Neuron (in vitro differentiated cells): Measurements from ENCODE around the gene RBFOX2.

ENCODE experiments used
- H2AFZ ChIP-seq: one replicate; pipeline ENCODE4 v1.6.1; 2013; ENCODE audit warnings: low read depth, mild to moderate bottlenecking, inconsistent platforms, low read length, moderate library complexity
- H3K27me3 ChIP-seq: one replicate; pipeline ENCODE4 v1.6.1; 2013; ENCODE audit warnings: low read length; ENCODE audit not compliant: insufficient read depth
- H3K36me3 ChIP-seq: one replicate; pipeline ENCODE4 v1.6.1; 2013; ENCODE audit warnings: low read length; ENCODE audit not compliant: insufficient read depth
- H3K4me1 ChIP-seq: one replicate; pipeline ENCODE4 v1.6.1; 2013; ENCODE audit warnings: low read length; ENCODE audit not compliant: insufficient read depth
- H3K4me3 ChIP-seq: 2 replicates; pipeline ENCODE4 v1.5.1; 2013; ENCODE audit warnings: mild to moderate bottlenecking, low read length, moderate library complexity
- H3K9me3 ChIP-seq: one replicate; pipeline ENCODE4 v1.6.1; 2013; ENCODE audit warnings: low read length

The RBFOX2 gene

DNA sequence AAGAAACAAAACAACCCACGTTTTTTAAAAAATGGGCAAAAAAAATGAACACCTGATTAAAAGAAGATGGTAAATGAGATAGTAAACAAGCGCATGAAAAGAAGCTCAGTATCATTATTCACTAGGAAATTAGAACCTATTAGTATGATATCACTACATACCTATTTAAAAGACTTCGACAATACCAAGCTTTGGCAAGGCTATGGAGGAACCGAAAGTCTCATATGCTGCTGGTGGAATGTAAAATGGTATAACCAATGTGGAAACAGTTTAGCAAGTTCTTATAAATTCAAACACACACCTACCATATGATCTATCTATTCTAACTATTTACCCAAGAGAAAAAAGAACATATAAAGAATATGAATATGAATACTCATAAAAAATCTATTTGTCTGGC lies 167.2 kb downstream of the RBFOX2 start:
- Histone ChIP-seq H2AFZ (no peak overlapping the region), H3K36me3 (no peaks in the 10 kb centered on the region), H3K4me1 (peaks cover 3% of the 10 kb centered on the region), H3K4me3 (no peak overlapping the region), H3K9me3 (no peaks in the 10 kb centered on the region), H3K27me3 (no peaks in the 10 kb centered on the region)

DNA sequence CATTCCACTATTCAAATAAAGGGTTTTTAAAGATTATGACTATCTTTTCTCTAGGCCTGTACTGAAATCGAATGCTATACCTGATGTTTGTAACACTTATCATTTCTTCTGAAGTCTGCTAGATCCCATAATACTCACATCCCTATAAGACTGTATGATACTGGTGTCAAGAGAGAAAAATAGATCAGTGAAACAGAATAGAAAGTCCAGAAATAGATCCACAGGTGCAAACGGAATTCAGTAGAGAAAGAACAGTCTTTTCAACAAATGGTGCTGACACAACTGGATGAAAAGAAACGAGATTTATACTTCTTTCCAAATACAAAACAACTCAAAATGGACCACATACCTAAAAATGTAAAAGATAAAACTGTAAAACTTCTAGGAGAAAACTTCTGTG lies 167.8 kb downstream of the RBFOX2 start:
- H2AFZ ChIP-seq: no peak overlapping the region
- H3K4me1 ChIP-seq: peaks cover 3% of the 10 kb centered on the region
- H3K27me3 ChIP-seq: no peaks in the 10 kb centered on the region
- no peaks in the 10 kb centered on the region for H3K9me3 ChIP-seq
- no peaks in the 10 kb centered on the region for H3K36me3 ChIP-seq
- H3K4me3 ChIP-seq: no peak overlapping the region

DNA sequence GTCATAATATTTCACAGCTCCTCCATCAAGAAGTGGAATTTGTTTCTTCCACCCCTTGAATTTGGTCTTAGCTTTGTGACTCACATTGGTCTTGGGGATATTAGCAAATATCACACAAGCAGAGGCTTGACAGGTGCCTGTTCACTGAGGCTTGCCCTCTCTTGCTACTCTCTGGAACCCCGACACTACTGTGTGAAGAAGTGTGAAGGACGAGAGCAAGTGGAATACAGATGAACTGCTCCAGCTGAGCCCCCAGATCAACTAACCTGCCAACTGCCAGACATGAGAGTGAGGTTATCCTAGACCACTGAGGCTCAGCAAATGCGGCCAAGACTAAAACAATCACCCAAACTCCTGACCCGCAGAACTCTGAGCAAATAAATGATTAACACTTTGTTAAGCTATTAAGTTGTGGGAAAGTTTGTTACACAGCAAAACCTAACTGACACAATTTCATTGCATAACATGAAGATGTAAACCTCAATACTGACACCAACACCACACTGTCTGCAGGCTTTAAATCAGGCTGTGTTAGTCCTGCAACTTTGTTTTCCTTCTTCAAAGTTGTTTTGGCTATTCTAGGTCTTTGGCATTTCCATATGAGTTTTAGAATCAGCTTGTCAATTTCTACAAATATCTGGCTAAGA lies 168.4 kb downstream of the RBFOX2 start:
- Histone ChIP-seq H3K4me3 (no peak overlapping the region), H3K4me1 (peaks cover 3% of the 10 kb centered on the region), H3K27me3 (no peaks in the 10 kb centered on the region), H2AFZ (no peak overlapping the region), H3K36me3 (no peaks in the 10 kb centered on the region), H3K9me3 (no peaks in the 10 kb centered on the region)

DNA sequence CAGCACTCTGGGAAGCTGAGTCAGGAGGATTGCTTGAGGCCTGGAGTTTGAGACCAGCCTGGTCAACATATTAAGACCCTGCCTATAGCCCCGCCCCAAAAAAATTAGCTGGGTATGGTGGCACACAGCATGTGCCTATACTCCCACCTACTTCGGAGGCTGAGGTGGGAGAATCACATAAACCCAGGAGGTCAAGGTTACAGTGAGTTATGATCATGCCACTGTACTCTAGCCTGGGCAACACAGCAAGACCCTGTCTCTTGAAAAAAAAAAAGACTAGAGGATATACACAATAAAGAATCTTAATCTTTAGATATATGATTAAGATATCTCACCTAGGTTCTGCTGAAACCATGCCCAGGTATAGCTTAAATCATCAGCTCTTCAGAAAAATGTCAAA lies 174.3 kb downstream of the RBFOX2 start:
- Histone ChIP-seq H2AFZ (no peak overlapping the region), H3K36me3 (no peaks in the 10 kb centered on the region), H3K4me1 (no peaks in the 10 kb centered on the region), H3K4me3 (no peak overlapping the region), H3K27me3 (no peaks in the 10 kb centered on the region), H3K9me3 (no peaks in the 10 kb centered on the region)

DNA sequence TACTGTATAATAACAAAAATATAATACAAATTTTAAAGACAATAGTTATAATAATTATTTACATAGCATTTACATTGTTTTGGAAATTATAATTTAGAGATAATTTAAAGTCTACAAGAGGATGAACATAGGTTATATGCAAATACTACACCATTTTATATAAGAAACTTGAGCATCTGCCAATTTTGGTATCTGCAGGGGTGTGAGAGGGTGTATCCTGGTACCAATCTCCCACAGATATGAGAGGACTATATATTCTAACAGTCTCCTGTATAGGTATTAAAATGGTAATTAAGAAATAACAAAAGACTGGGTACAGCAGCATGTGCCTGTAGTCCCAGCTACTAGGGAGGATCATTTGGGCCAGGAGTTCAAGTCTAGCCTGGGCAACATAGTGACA lies 176.5 kb downstream of the RBFOX2 start:
- Histone ChIP-seq H3K9me3 (no peaks in the 10 kb centered on the region), H3K4me1 (no peaks in the 10 kb centered on the region), H3K36me3 (no peaks in the 10 kb centered on the region), H2AFZ (no peak overlapping the region), H3K27me3 (no peaks in the 10 kb centered on the region), H3K4me3 (no peak overlapping the region)

DNA sequence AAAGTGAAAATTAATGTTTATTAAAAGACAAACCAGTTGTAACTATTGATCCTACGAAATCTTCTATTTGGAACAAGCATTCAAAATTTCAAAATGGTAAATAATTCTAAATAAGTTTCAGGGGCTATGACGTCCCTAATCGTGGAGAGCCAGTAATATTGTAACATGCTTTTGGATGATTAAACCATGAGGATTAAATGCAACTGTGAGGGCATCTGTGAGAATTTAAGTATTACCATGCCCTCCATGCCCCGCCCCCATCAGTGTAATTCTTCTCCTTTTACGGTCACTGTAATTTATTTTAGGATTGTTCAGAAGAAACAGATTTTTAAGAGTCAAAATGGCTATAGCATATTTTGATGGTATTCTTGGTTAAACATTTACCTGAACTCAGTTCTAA lies 177.8 kb downstream of the RBFOX2 start:
- H3K27me3 ChIP-seq: no peaks in the 10 kb centered on the region
- H2AFZ ChIP-seq: no peak overlapping the region
- H3K36me3 ChIP-seq: no peaks in the 10 kb centered on the region
- H3K4me1 ChIP-seq: no peaks in the 10 kb centered on the region
- H3K9me3 ChIP-seq: no peaks in the 10 kb centered on the region
- H3K4me3 ChIP-seq: no peak overlapping the region

DNA sequence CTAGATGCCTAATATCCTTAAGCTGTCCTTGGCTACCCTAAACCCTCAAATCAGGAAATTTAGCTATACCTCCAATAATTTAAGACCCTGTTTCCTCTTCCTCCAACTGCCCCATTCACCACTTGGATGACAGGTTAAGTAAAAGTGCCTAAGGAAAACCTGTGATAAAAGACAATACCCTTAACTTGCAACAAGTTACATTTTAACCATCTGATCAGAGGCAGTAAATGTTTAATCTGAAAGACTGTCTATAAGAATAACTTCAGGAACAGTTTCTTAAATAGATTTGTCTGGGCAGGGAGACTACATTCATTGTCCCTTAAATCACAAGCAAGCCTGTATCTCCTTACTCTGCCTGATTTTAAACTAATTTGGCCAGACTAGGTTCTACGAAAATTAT lies 181.8 kb downstream of the RBFOX2 start:
- Histone ChIP-seq H3K27me3 (no peaks in the 10 kb centered on the region), H3K36me3 (no peaks in the 10 kb centered on the region), H3K4me1 (no peaks in the 10 kb centered on the region), H2AFZ (no peak overlapping the region), H3K9me3 (no peaks in the 10 kb centered on the region), H3K4me3 (no peak overlapping the region)

DNA sequence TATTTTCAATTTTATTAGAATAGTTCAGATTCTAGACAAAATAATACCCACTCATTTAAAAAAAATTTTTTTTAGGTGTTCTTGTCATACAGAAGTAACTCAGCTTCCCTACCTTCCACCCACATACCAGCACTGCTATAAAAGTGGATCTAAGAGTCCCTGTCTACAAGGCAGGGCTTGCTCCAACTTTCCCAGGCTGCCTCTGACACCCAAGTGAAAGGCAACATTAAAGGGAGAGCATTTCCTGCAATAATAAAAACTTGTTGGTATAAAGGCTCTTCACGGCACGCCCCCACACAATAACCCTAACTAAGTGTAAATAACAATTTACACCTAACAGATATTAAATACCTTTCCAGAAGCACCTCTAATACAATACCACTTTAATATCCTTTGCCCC lies 183.7 kb downstream of the RBFOX2 start:
- Histone ChIP-seq H3K4me1 (peaks cover 4% of the 10 kb centered on the region), H3K9me3 (no peaks in the 10 kb centered on the region), H3K27me3 (no peaks in the 10 kb centered on the region), H2AFZ (no peak overlapping the region), H3K36me3 (no peaks in the 10 kb centered on the region), H3K4me3 (no peak overlapping the region)

DNA sequence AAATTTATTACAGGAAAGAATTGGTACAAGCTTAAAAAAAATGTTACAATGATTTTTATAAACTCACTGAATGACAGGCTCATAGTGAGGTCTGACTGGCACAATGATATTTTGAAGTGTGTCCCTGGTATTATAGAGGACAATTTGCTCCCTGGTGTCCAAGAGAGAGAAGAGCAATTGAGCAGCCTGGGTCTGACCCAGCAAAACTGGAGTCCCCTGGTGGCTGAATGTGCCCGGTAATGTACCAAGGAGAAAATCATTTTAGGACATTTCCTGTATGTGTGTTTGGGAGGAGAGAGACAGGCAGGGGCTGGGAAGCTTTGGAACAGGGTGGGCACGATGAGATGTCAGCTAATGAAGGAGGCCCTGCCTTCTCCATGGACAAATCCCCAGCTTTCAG lies 185.7 kb downstream of the RBFOX2 start:
- no peaks in the 10 kb centered on the region for H3K36me3 ChIP-seq
- no peaks in the 10 kb centered on the region for H3K9me3 ChIP-seq
- no peak overlapping the region for H3K4me3 ChIP-seq
- H3K27me3 ChIP-seq: no peaks in the 10 kb centered on the region
- H2AFZ ChIP-seq: no peak overlapping the region
- H3K4me1 ChIP-seq: peaks cover 16% of the 10 kb centered on the region

DNA sequence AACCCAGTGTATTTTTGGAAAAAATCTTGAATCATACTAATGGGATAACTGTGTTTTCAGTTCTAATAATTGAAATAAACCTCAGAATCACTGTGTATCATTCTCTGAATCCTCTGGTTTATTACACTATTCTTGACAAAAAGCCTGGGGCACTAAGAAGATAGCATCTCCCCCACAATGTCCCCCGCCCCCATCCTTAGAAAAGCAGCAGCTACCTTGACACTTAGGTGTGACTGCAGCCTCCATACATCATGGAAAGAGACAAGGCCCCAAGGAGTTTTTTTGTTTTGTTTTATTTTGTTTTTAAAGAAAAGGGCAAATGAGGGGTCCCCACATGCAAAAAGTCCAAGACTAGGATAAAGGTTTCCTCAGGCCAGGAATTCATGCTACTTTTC lies 186.1 kb downstream of the RBFOX2 start:
- H3K4me1 ChIP-seq: peaks cover 16% of the 10 kb centered on the region
- no peaks in the 10 kb centered on the region for H3K27me3 ChIP-seq
- no peak overlapping the region for H3K4me3 ChIP-seq
- H3K9me3 ChIP-seq: no peaks in the 10 kb centered on the region
- H3K36me3 ChIP-seq: no peaks in the 10 kb centered on the region
- no peak overlapping the region for H2AFZ ChIP-seq

DNA sequence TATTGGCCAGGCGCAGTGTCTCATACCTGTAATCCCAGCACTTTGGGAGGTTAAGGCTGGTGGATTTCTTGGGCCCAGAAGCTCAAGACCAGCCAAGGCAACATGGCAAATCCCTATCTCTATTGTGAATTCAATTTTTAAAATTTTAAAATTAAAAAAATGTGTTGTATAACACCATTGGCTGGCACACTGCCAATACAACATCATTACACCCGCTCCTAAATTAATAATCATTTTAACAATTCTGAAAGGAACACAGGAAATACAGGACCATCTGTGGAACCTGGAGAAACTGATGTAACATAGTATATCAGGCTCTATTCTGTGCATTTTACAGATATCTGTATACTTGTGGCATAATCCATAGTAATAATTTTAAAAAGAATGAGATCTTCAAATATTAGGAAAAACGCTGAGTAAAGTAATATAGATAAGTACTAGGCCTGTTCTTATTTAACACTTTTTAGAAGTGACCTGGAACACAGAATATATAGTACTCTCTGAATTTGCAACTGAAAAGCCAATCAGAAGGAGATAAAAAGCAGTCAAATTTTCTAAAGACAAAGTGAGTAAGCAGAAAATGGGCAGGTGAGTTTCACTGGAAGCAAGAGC lies 186.6 kb downstream of the RBFOX2 start:
- Histone ChIP-seq H3K27me3 (no peaks in the 10 kb centered on the region), H3K4me3 (no peak overlapping the region), H3K36me3 (no peaks in the 10 kb centered on the region), H3K9me3 (no peaks in the 10 kb centered on the region), H3K4me1 (peaks cover 22% of the 10 kb centered on the region), H2AFZ (no peak overlapping the region)

DNA sequence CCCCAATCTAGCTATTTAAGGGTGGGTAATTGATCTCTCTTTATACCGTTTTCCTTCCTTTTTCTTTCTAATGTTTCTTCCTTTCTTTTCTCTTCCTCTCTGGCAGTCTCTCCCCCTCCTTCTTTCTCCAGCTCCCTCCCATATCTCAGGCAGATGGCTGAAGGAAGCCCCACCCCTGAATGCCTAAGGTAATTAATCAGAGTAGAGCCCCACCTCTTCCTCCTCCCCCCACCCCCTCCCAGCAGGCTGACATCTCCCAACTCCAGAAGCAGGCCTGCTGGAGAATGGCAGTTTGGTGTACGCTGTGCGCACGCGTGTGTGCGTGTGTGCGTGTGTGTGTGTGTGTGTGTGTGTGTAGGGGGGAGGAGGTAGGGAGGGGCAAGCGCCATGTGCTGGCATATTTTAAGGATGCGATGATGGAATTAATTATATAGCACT lies 188.3 kb downstream of the RBFOX2 start:
- Histone ChIP-seq H3K9me3 (no peaks in the 10 kb centered on the region), H3K27me3 (no peaks in the 10 kb centered on the region), H3K4me1 (peaks cover 38% of the 10 kb centered on the region), H3K36me3 (no peaks in the 10 kb centered on the region), H2AFZ (peak overlapping the region; percentile 83), H3K4me3 (peak overlapping the region; percentile 98)

DNA sequence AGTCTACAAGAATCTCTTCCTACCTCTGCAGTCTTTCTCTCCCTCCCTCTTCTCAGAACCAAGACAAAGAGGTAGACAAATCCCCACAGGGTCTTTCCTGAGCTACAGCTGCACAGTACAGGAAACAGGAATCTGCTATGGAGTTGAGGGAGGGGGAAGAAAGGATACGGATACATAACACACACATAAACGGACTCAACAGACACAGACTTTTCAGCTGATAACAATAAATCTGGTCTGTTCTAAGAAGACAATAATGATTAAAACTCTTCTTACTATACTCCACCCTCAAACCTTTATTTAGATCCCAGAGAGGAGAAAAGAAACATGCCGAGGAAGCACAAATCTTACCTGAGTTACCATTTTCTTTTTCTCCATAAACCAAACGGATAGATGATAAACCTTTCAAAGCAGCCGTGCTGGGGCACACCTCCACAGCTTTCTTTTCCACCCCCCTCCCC lies 188.8 kb downstream of the RBFOX2 start:
- Histone ChIP-seq H3K4me1 (peaks cover 43% of the 10 kb centered on the region), H3K36me3 (no peaks in the 10 kb centered on the region), H3K9me3 (no peaks in the 10 kb centered on the region), H2AFZ (peak overlapping the region; percentile 83), H3K4me3 (peak overlapping the region; percentile 98), H3K27me3 (no peaks in the 10 kb centered on the region)
